ENCODE results near the gene MAP2K7. TPM values are rescaled to one million over a fixed set of nuclear protein-coding genes. Genes with fewer than 3 reads are reported as not detected.
"Not testable (repeated sequence)": the region's sequence is repeated elsewhere in the genome, so short reads cannot be mapped to it uniquely, and the experiment has no call there.

The MAP2K7 gene
- polyA plus RNA-seq, 1 donor, result 26.9 TPM

DNA sequence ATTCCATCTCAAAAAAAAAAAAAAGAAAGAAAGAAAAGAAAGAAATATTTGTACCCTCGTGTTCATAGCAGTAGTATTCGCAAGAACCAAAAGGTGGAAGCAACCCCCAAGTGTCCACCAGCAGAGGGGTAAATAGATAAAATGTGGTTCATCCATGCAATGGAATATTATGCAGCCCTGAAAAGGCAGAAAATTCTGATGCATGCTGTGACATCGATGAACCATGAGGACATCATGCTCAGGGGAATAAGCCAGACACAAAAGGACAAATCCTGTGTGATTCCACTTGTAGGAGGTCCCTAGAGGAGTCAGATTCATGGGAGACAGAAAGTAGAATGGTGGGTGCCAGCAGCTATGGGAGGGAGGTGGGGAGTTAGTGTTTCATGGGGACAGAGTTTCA is 21.8 kb upstream of the MAP2K7 start:
- no peak for DNase-seq

DNA sequence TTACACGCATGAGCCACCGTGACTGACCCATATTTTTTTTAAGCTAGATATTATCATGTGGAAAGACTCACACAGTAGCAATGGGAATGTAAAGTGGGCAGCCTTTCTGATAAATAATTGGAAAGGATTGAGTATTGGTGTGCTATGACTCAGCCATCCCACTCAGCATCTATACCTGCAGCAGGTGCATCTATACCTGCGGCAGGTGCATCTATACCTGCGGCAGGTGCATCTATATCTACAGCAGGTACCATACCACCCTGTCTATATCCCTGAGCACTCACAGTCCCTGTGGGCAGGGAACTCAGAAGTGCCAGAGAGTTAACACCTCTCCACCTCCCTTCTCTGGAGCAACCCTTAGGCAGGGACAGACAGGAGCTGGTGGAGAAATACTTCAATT is 20.6 kb upstream of the MAP2K7 start:
- no peak for DNase-seq

DNA sequence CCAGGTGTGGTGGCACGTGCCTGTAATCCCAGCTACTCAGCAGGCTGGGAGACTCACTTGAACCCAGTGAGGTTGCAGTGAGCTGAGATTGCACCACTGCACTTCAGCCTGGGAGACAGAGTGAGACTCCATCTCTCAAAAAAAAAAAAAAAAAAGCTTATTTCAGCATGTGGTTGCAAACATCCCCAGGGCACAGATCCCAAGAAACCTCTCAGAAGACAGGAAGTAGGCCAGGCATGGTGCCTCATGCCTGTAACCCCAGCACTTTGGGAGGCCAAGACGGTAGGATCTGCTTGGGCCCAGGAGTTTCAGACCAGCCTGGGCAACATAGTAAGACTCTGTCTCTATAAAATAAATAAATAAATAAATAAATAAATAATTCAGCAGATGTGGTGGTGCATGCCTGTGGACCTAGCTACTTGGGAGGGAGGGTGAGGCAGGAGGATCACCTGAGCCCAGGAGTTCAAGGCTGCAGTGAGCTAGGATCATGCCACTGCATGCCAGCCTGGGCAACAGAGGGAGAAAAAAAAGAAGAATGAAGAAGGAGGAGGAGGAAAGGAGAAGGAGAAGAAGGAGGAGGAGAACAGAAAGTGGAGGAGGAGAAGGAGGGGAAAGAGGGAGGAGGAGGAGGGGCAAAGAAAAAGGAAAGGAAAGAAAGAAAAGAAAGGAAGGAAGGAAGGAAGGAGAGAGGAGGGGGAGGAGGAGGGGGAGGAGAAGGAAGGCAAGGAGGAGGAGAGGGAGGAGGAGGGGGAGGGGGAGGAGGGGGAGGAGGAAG is 19.7 kb upstream of the MAP2K7 start:
- no peak for DNase-seq

DNA sequence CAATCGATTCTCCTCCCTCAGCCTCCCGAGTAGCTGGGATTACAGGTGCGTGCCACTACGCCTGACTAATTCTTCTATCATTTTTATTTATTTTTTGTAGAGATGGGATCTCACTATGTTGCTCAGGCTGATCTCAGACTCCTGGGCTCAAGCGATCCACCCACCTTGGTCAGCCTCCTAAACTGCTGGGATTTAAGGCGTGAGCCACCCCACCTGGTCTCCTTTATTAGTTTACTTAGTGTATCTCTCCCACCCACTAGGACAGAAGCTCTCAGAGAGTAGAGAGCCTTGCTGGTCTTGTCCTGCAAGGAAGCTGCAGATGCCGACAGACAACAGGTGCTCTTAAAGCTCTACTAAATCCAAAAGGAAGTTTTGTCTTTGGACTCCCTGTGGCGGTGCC is 17.9 kb upstream of the MAP2K7 start:
- DNase-seq, result no peak

DNA sequence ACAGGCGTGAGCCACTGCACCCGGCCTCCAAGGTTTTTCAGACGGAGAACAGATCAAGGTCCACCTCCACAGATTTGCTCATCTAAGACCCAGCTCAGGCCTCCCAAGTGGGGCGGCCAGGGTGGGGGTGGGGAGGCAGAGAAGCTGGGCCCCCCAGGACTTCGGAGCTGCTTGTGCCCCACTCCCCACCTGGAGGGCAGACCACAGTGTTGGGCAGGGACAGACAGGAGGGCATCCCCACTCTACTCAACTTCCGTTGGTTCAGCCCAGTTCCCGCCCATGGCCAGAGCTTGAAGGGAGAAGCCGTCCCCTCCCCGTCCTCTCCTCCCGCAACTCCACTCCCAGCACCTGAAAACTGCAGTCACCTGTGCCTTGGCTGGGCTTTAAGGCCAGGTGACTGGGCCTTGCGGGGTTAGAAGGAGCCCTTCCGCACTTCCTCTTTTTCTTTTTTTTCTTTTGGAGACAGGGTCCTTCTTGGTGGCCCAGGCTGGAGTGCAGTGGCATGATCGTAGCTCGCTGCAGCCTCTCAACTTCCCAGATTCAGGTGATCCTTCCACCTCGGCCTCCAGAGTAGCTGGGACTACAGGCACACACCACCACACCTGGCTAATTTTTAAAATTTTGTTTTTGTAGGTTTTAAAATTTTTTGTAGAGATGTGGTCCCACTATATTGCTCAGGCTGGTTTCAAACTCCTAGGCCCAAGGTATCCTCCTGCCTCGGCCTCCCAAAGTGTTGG is 16.1 kb upstream of the MAP2K7 start:
- no peak for DNase-seq

DNA sequence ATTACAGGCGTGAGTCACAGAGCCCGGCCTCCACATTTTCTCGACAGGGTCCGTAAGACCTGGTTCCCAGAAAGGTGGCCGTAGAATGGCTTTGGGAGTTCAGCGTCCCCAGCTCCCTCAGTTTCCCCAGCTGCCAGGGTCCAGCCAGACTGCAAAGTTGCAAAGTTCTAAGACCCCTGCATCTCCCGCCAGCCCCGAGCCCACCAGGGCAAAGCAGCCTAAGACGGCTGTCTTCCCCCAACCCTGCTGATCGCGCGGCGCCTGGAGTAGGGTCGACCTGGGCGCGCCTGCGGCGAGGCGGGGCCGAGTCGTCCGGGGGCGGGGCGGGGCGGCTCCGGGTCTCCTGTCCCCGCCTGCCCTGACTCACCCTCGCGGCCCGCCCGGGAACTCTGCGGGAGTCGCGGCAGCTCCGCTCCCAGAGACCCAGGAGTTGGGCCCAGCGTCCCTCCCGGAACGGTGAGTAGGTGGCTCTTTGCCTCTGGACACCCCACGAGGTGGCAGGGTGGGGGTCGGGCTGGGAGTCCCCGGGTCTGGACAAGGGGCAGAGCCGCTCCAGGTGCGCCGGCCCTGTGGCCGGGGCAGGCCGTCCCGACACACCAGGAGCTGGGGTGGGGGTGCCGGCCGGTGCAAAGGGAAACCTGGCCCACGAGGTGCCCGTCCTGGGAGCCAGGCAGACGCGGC is 15.4 kb upstream of the MAP2K7 start, which contains the start of gene LRRC8E:
Gene LRRC8E (plus strand): TSS at position 366 of the 681 bp plus-strand sequence. CDS start 7,094 bp downstream, outside the sequence.
- no peak for DNase-seq

DNA sequence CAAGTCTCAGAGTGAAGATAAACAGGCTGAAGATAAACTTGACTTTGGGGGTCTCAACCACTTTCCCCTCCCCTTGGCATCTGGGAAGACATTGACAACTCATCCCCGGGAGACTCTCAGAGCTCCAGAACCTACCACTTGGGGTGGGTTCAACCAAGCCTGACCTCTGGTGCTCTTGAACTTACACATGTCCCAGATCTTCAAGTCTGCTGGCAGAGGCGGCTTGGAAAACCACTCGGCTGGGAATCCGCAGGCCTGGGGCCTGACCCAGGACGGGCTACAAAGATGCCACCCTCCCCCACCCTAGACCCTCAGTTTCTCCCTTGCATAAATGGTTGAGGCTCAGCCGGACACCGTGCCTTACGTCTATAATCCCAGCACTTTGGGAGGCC is 14.9 kb upstream of the MAP2K7 start:
- no peak for DNase-seq

DNA sequence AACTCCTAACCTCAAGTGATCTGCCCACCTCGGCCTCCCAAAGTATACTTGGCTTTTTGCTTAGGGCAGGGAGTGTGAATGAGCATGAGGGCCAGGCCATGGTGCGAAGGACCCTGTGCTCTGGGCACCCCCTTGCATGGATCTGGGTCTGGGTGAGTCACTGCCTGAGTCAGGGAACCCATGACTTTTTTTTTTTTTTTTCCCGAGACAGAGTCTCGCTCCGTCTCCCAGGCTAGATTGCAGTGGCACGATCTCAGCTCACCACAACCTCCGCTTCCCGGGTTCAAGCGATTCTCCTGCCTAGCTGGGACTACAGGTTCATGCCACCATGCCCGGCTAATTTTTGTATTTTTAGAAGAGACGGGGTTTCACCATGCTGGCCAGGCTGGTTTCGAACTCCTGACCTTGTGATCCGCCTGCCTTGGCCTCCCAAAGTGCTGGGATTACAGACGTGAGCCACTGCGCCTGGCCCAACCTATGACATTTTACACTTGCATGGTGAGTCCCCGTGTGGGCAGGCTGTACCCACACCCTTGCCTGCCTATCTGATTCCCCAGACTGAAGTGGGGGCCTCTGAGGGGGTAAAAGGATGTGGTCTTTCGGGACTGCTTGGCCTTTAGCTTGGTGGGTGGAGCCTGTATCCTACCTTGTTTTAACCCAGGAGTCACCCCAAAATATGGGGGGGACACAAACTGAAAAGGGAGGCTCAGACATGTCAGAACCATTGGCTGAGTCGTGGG is 10.1 kb upstream of the MAP2K7 start:
- DNase-seq, result not testable (repeated sequence)

DNA sequence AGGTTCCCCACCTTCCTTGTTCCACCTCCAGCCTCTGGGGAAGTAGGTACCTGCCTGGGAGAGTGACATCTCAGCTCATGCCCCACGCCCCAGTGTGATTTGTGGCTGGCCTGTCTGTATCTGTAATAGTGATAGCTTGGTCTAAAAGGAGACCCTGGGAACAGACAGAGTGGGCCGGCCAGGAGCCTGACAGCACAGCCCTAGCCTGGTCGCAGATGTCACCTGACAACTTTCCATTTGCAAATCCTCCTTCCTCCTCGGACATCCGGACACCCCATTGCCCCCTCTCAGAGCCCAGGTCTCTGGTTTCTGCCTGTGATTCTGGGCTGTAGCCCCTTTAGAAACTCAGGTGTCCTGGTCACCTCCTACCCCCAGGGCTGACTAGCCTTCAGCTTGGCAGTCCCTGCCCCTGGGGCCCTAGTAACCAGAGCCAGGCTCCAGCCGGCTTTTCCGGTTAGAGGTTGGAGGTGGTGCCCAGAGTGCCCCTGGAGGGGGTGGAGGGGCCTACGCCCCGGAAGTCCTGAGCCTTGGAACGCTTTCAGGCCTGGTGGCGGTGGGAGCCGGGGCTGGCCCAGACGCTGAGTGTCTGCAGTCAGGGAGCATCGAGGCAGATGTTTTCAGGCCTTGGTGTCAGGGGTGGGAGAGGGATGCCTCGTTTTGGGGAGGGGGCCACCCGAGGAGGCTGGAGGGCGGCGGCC is 8.9 kb upstream of the MAP2K7 start:
- DNase-seq, result no peak

DNA sequence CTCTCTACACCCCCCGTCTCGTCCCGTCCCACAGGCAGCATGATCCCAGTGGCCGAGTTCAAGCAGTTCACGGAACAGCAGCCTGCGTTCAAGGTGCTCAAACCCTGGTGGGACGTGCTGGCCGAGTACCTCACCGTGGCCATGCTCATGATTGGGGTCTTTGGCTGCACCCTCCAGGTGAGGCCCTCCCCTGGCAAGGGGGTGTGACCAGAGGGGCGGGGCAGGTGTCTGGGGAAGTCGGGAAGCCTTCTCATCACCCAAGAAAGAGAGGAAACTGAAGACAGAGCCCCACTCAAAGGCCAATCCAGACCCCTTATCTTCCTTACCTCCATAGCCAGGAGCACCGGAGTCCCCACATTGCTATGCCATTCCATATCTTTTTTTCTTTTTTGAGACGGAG is 8.1 kb upstream of the MAP2K7 start:
- no peak for DNase-seq

DNA sequence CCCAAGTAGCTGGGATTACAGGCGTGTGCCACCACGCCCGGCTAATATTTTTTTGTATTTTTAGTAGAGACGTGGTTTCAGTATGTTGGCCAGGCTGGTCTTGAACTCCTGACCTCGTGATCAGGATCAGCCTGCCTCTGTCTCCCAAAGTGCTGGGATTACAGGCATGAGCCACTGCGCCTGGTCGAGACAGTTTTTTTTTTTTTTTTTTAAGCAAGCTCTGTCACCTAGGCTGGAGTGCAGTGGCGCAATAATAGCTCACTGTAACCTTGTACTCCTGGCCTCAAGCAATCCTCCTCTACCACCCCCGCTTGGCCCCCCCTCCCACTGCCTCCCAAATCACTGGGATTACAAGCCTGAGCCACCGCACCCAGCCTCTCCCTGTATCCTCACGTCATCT is 6.4 kb upstream of the MAP2K7 start:
- no peak for DNase-seq

DNA sequence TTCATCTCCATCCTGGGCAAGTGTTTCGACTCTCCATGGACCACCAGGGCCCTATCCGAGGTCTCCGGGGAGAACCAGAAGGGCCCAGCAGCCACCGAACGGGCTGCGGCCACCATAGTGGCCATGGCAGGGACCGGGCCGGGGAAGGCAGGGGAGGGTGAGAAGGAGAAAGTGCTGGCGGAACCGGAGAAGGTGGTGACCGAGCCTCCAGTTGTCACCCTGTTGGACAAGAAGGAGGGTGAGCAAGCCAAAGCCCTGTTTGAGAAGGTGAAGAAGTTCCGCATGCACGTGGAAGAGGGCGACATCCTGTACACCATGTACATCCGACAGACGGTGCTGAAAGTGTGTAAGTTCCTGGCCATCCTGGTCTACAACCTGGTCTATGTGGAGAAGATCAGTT is 4.7 kb upstream of the MAP2K7 start:
- no peak for DNase-seq

DNA sequence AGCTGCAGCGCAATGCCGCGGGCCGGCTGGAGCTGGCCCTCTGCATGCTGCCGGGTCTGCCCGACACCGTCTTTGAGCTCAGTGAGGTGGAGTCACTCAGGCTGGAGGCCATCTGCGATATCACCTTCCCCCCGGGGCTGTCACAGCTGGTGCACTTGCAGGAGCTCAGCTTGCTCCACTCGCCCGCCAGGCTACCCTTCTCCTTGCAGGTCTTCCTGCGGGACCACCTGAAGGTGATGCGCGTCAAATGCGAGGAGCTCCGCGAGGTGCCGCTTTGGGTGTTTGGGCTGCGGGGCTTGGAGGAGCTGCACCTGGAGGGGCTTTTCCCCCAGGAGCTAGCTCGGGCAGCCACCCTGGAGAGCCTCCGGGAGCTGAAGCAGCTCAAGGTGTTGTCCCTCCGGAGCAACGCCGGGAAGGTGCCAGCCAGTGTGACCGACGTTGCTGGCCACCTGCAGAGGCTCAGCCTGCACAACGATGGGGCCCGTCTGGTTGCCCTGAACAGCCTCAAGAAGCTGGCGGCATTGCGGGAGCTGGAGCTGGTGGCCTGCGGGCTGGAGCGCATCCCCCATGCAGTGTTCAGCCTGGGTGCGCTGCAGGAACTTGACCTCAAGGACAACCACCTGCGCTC is 3.8 kb upstream of the MAP2K7 start:
- DNase-seq, result no peak

DNA sequence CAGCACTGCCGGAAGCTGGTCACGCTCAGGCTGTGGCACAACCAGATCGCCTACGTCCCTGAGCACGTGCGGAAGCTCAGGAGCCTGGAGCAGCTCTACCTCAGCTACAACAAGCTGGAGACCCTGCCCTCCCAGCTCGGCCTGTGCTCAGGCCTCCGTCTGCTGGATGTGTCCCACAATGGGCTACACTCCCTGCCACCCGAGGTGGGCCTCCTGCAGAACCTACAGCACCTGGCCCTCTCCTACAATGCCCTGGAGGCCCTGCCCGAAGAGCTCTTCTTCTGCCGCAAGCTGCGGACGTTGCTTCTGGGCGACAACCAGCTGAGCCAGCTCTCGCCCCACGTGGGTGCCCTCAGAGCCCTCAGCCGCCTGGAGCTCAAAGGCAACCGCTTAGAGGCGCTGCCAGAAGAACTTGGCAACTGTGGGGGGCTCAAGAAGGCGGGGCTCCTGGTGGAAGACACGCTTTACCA is 3.2 kb upstream of the MAP2K7 start:
- no peak for DNase-seq

DNA sequence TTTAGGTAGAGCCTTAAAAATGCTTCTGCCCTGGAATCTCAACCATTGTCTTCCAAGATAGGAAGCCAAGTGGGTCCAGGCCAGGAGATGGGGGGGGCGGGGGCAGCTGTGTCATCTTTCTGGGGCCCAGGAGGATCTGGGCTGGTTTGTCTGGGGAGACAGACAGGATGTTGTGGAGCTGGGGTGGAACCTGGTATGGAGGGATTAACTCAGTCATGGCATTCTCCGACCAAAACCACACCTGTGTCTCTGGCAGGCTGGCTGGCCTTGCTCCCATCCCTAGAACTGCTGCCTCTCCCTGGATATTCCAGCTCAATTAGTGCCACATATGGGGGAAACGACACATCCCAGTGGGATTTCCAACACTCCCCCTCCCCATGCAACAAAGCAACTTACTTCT is 2.7 kb upstream of the MAP2K7 start:
- DNase-seq, result no peak

DNA sequence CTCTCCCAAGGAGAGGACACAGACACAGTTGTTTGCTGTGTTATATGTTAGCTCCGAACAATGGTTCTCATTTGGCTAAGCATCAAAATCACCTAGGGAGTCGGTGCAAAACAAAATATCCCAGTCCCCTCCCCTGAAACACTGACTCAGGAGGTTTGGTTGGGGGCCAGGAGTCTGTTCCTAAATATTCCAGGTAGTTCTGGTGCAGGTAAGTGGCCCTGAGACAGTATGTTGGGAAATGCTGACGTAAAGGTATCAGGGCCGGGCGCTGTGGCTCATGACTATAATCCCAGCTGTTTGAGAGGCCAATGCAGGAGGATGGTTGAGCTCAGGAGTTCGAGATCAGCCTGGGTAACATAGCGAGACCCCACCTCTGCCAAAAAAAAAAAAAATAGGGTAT is 2.3 kb upstream of the MAP2K7 start:
- no peak for DNase-seq

DNA sequence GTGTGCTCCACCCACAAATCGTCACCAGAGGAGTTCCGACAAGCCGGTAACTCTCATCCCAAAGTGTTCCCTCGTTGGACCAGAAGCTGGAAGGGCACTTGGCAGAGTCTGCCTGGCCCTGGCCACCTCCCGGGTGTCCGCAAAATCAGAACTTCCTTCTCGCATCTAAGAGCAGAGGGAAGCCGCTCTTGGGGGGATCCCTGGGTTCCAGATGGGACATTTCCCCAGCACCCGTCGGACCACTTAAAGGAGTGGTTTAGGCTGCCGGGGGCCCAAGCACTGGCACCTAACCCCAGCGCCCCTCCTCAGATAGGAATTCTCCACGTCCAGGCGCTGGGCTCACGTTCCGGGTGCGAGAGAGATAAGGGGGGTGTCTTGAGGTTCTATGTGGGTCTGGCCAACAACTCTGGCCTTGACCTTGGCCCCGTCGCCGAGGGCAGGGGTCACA is 857 bp upstream of the MAP2K7 start:
- DNase-seq, result no peak

DNA sequence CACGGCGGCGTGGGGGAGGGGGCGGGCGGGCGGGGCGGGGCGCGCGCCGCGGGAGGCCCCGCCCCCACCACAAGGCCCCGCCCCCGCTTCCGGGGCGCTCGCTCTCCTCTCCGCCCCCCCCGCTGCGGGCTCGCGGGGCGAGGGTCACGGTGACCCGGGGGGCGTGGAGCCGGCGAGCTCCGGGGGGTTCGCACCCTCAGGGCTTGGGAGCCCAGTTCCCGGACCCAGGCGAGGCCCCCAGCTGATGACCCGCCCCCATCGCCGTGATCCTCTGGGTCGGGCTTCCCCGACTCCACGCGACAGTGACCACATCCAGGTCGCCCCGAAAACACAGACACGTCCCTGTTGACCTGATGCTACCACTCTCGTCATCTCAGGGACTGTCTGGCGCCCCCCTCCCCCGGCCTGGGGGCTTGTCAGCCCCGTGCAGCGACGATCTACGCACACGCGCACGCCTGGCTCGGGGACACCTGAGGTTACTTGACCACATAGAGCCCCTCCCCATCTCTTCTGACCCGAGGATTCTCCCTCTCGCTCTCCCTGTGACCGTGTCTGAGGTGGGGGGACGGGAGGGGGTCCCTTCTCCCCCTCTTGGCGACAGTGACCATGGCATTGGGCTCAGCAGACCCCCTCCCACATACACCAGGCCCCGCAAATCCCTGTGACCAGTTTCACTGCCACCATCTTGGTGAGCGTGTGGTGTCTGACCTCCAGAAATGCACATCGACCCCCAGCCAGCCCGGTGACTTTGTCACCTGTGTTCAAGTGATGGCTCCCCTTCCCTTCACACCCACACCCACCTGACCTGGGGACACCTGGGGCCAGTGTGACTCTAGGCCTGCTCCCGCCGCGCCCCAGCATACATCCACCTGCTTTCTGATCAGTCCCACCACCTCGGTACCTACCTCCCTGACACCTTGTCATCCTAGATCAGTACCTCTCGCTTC is 670 bp downstream of the MAP2K7 start:
- no peak for DNase-seq

DNA sequence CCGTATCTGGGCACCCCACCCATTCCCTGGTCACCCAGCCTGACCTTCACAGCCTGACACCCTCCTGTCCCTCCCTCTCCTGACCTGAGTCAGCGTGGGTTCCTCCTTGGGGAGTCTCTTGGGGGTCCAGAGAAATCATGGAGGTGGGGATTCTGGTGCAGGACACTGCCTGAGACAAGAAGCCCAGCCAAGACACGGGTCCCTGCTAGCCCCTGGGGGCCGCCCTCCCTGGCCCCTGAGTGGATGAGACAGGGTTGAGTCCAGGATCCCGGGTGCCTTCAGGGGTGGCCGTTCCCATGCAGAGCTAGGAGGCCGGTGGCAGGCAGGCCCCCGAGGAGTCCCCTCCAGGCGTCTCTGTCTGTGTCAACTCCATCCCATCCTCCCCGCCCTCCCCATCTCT is 1.6 kb downstream of the MAP2K7 start:
- no peak for DNase-seq

DNA sequence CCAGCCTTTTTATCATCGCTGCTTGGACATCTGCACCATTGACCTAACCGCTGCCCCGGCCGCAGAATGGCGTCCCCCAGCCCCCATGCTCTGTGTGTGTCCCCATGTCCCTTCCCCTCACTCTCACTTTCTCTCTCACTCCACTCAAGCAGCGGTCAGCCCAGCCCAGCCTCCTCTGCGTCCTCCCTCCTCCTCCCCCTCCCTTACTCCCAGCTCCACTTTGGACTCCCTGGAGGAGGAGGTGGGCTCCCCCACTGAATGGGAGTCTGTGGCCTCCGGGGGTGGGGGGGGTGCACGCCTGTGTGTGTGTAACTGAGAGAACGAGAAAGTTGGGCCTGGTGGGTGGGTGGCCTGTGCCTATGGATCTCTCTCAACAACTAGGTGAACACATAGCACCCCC is 2.2 kb downstream of the MAP2K7 start:
- no peak for DNase-seq
